HepG2 (cell line): ENCODE results near the gene MRPS5. TPM values are rescaled to one million over a fixed set of nuclear protein-coding genes. Genes with fewer than 3 reads are reported as not detected.

ENCODE experiments used
- ATAC-seq: fragments of 200-7000 bp; cut with Tn5 transposase; 3 replicates; pipeline ENCODE4 v1.9.1; 2020; ENCODE audit warnings: mild to moderate bottlenecking, moderate library complexity
- BruUV-seq: library from RNA; stranded (reverse); fragments of 400-500 nt; replicated peaks from 2 replicates; lab custom pipeline; 2021; lab: Mats Ljungman, UMichigan
- CTCF ChIA-PET: fragments of 300-600 bp; formaldehyde crosslinking; extraction: SDS; loops from one replicate; lab custom pipeline; 2021; ENCODE audit warnings: low total read pairs, inconsistent platforms, low intra/inter-chr PET ratio; lab: Yijun Ruan, JAX
- POLR2A ChIA-PET: fragments of 350-600 bp; sonication (Branson Sonifier 250); formaldehyde crosslinking; loops from one replicate; lab custom pipeline; 2020; ENCODE audit warnings: antibody characterized with exemption, inconsistent platforms; lab: Yijun Ruan, JAX
- DNase-seq: peaks from one replicate; pipeline ENCODE4 v3.0.0-alpha.2; 2015; ENCODE audit warnings: low spot score
- FAIRE-seq: peaks from 3 replicates; lab custom pipeline; 2011; peaks lifted over from hg19 to GRCh38; lab: Jason Lieb, UNC
- H2AFZ ChIP-seq: one replicate; pipeline ENCODE4 v1.6.1; 2011; ENCODE audit warnings: low read length, inconsistent platforms
- H3K27ac ChIP-seq: fragments of 300-600 bp; 3 replicates; pipeline ENCODE4 v1.8.0; 2011; ENCODE audit warnings: mixed run types, mild to moderate bottlenecking, mixed read lengths, low read length, inconsistent platforms; ENCODE audit not compliant: insufficient read depth; ENCODE audit errors: extremely low read length
- H3K27me3 ChIP-seq, 2 experiments: fragments of 200-600 bp in 1 of 2; 2 replicates in 1 of 2; 3 replicates in 1 of 2; pipeline versions ENCODE4 v1.6.0 to v1.8.0; 2011; ENCODE audit warnings: low read length in 2 of 2, mild to moderate bottlenecking in 2 of 2, moderate library complexity in 2 of 2, inconsistent platforms in 1 of 2; ENCODE audit not compliant: insufficient read depth in 2 of 2, control insufficient read depth in 1 of 2
- H3K36me3 ChIP-seq, 2 experiments: fragments of 200-600 bp in 1 of 2; replicated peaks in 1 of 2; 2 replicates in 1 of 2; 3 replicates in 1 of 2; pipeline versions ENCODE4 v1.5.1 to v1.8.0; 2011; ENCODE audit warnings: low read length in 2 of 2, inconsistent platforms in 1 of 2; ENCODE audit not compliant: insufficient read depth in 2 of 2, control insufficient read depth in 1 of 2
- H3K4me1 ChIP-seq: 2 replicates; pipeline ENCODE4 v1.5.1; 2012; ENCODE audit warnings: low read length, inconsistent platforms; ENCODE audit not compliant: insufficient read depth
- H3K4me2 ChIP-seq: 2 replicates; pipeline ENCODE4 v1.6.0; 2011; ENCODE audit warnings: low read depth, low read length, inconsistent platforms
- H3K4me3 ChIP-seq, 3 experiments: fragments of 200-600 bp in 1 of 3; sonication (generic), shearing (Covaris generic) in 1 of 3; replicated peaks in 1 of 3; 2 replicates each; pipeline ENCODE4 v1.5.1; 2011 to 2016; ENCODE audit warnings: low read length in 3 of 3, inconsistent platforms in 2 of 3, low read depth in 2 of 3, mild to moderate bottlenecking in 2 of 3, control low read depth in 1 of 3, mixed read lengths in 1 of 3; ENCODE audit not compliant: insufficient read depth in 1 of 3
- H3K79me2 ChIP-seq: one replicate; pipeline ENCODE4 v1.6.1; 2011; ENCODE audit warnings: low read length, inconsistent platforms; ENCODE audit not compliant: insufficient read depth
- H3K9ac ChIP-seq: 2 replicates; pipeline ENCODE4 v1.6.0; 2011; ENCODE audit warnings: mild to moderate bottlenecking, low read depth, low read length, inconsistent platforms; ENCODE audit not compliant: insufficient read depth
- H3K9me3 ChIP-seq: 2 replicates; pipeline ENCODE4 v1.5.1; 2012; ENCODE audit warnings: mild to moderate bottlenecking, low read length
- H4K20me1 ChIP-seq: 2 replicates; pipeline ENCODE4 v1.6.0; 2011; ENCODE audit warnings: inconsistent platforms, mild to moderate bottlenecking, low read length, moderate library complexity; ENCODE audit not compliant: insufficient read depth
- CREBL2 ChIP-seq: sonication (generic); formaldehyde crosslinking; IDR thresholded peaks from 2 replicates; pipeline ENCODE4 v1.8.1; 2023; ENCODE audit warnings: missing genetic modification reagents, mild to moderate bottlenecking, borderline replicate concordance
- EHMT2 ChIP-seq: fragments of 200-600 bp; sonication (generic); IDR thresholded peaks from 2 replicates; pipeline ENCODE4 v1.7.0; 2017; ENCODE audit warnings: antibody characterized with exemption, low read depth, low read length, borderline replicate concordance
- PAXIP1 ChIP-seq: sonication (generic); formaldehyde crosslinking; conservative IDR thresholded peaks from 2 replicates; pipeline ENCODE4 v1.4.0; 2020; ENCODE audit warnings: mild to moderate bottlenecking, missing genetic modification reagents, moderate library complexity
- SRSF9 ChIP-seq: fragments of 200-400 bp; formaldehyde crosslinking; IDR thresholded peaks from 2 replicates; pipeline ENCODE4 v1.6.1; 2018; ENCODE audit warnings: borderline replicate concordance, mild to moderate bottlenecking, low read depth, low read length; ENCODE audit not compliant: insufficient read depth, poor library complexity, severe bottlenecking
- WGBS: methylation state at CpG from one replicate; pipeline ENCODE4 v1.1.6; 2017; ENCODE audit warnings: low lambda C conversion rate; 5-methylcytosine and 5-hydroxymethylcytosine counted together
- in situ Hi-C: cut with HindIII; loops from 2 replicates; pipeline ENCODE4 v1.10.0; 2017; ENCODE audit warnings: low pct_unique_long_range_greater_than_20kb; ENCODE audit not compliant: extremely low pct_ligation_motif_present
- intact Hi-C: fragments of 100-400 bp; cut with micrococcal nuclease; formaldehyde crosslinking; loops from one replicate; pipeline ENCODE4 v1.10.0; 2022; ENCODE audit not compliant: unreplicated experiment
- polyA plus RNA-seq, 8 experiments: library from polyadenylated mRNA; depleted of rRNA in 3 of 8; stranded (reverse) in 7 of 8; unstranded in 1 of 8; fragments of >200 nt; fragmentation: Illumina TruSeq in 4 of 8; extraction: Trizol in 4 of 8; gene quantifications; 2 replicates each; pipeline versions ENCODE4 v1.2.1 to v1.2.3, GENCODE V29; 2011 to 2016; ENCODE audit warnings: low read depth in 4 of 8, missing spikeins in 1 of 8, mixed read lengths in 1 of 8; ENCODE audit not compliant: insufficient read depth in 1 of 8
- total RNA-seq, 5 experiments: library from RNA; depleted of rRNA; stranded (reverse); fragments of >200 nt; fragmentation: Illumina TruSeq; extraction: Trizol; gene quantifications; 2 replicates each; pipeline ENCODE4 v1.2.3, GENCODE V29; 2016; ENCODE audit warnings: low read depth in 1 of 5

Gene MRPS5
- total and polyA plus RNA-seq, 2 of the 13 experiments (the other 11 are each of a cell fraction or from before 2014, with no cell fraction given) = 98.8 to 134 TPM

DNA sequence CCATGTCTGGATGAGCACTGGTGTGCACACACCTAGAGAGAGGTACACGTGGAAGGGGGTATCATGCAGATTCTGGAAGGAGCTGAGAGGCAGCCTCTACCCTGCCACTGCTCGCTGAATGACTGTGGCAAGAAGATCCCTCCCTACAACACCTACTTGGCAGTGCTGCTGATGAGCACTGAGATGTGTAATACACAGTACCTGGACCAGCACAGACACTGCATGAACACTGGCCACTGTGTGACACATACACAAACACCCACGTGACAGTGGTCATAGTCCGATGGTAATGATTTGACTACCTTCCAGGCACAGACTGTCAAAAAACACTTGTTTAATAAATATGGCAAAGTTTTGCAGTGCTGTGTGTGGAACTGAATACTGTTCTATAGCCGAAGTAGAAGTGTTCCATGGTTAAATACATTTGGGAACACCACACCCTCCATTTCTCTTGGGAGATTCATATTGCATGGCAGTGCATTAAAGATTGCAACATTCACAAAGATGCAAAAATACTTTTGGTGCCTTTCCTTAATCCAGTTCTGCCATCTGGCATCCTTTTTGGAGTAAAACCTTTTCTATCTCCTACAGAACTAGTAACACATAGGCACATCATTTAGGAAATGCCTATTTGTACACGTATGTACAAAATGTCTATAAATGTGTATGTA, 29.6 kb downstream of the MRPS5 start:
- DNase-seq (no peak), FAIRE-seq (no peak), ATAC-seq (no peak; the same call in 2 of the 3 replicates)
- Histone ChIP-seq H2AFZ (no peak overlapping the region), H3K79me2 (peaks cover 2% of the 10 kb centered on the region), H3K9ac (no peak overlapping the region), H3K27ac (no peak overlapping the region), H3K4me1 (no peaks in the 10 kb centered on the region), H4K20me1 (peaks cover 4% of the 10 kb centered on the region; the same call in 1 of the 2 replicates), H3K9me3 (no peaks in the 10 kb centered on the region), H3K4me3 (no peak overlapping the region), H3K36me3 (peaks cover 27 to 63% of the 10 kb centered on the region in 2 experiments), H3K4me2 (no peak overlapping the region), H3K27me3 (no peaks in the 10 kb centered on the region)
- intact Hi-C loops (no loop called here), in situ Hi-C loops (no loop called here)
- BruUV-seq = no TSS peak
- POLR2A ChIA-PET = no interaction called here
- TF ChIP-seq SRSF9 (no peak), CREBL2 (CRISPR knock-in tag) (no peak), EHMT2 (no peak), PAXIP1 (no peak)
- WGBS = 98% methylated on average over 6 of the region's 6 CpGs
- CTCF ChIA-PET = no interaction called here
